Stimulated activated memory B cell treated with anti-CD40 and anti-IgM and Interleukin-4, amounts not matched to agents 10 μg/mL and 1 μg/mL and 100 μg/mL, for 72 hours (primary cell): Measurements from ENCODE around the gene ZNF653.

Source experiments
- ATAC-seq: fragments of 150-1000 bp; cut with Tn5 transposase; 2 replicates; pipeline ENCODE4 v1.10.0; 2021
- H3K27ac Mint-ChIP-seq: one replicate; pipeline ENCODE4 v1.8.0; 2022; ENCODE audit warnings: mild to moderate bottlenecking, mixed read lengths
- H3K27me3 Mint-ChIP-seq: one replicate; pipeline ENCODE4 v1.8.0; 2022; ENCODE audit warnings: mixed read lengths
- H3K36me3 Mint-ChIP-seq: one replicate; pipeline ENCODE4 v1.8.0; 2022; ENCODE audit warnings: mixed read lengths
- H3K4me1 Mint-ChIP-seq: one replicate; pipeline ENCODE4 v1.8.0; 2022; ENCODE audit warnings: mixed read lengths
- H3K4me3 Mint-ChIP-seq: one replicate; pipeline ENCODE4 v1.8.0; 2022; ENCODE audit warnings: mild to moderate bottlenecking, moderate library complexity, mixed read lengths
- H3K9me3 Mint-ChIP-seq: one replicate; pipeline ENCODE4 v1.8.0; 2022; ENCODE audit warnings: mixed read lengths

The ZNF653 gene

GRCh38 chr19:11505504-11506100 is at the start of gene ZNF653:
ZNF653 (minus strand) TSS chr19:11505839; CDS start chr19:11505786, 53 bp downstream.
- Mint-ChIP-seq H3K9me3 (no peaks in the 10 kb centered on the region), H3K4me3 (peak within 1 kb of the TSS; percentile 95), H3K27me3 (no peaks in the 10 kb centered on the region), H3K27ac (peak within 1 kb of the TSS; percentile 91), H3K36me3 (peaks cover 18% of the 10 kb centered on the region), H3K4me1 (peaks cover 43% of the 10 kb centered on the region)
- ATAC-seq: peak; percentile 82

GRCh38 chr19:11555246-11555645 is 49.6 kb upstream of the ZNF653 start:
- Mint-ChIP-seq H3K4me3 (peak overlapping the region; percentile 2), H3K9me3 (no peaks in the 10 kb centered on the region), H3K27me3 (no peaks in the 10 kb centered on the region), H3K36me3 (peaks cover 46% of the 10 kb centered on the region), H3K27ac (peak overlapping the region; percentile 84), H3K4me1 (peaks cover 66% of the 10 kb centered on the region)
- ATAC-seq: no peak

- Mint-ChIP-seq H3K9me3 (no peaks in the 10 kb centered on the region), H3K36me3 (peaks cover 46% of the 10 kb centered on the region), H3K4me1 (peaks cover 63% of the 10 kb centered on the region), H3K4me3 (peak overlapping the region; percentile 36), H3K27me3 (no peaks in the 10 kb centered on the region), H3K27ac (peak overlapping the region; percentile 84)
- ATAC-seq: peak; percentile 67
Measured at GRCh38 chr19:11554160-11554559, 48.5 kb upstream of the ZNF653 start.

- Mint-ChIP-seq H3K9me3 (no peaks in the 10 kb centered on the region), H3K36me3 (peaks cover 46% of the 10 kb centered on the region), H3K4me3 (peak overlapping the region; percentile 30), H3K27me3 (no peaks in the 10 kb centered on the region), H3K27ac (peak overlapping the region; percentile 84), H3K4me1 (peaks cover 56% of the 10 kb centered on the region)
- peak; percentile 43 for ATAC-seq
Measured at GRCh38 chr19:11552666-11553372, 47.2 kb upstream of the ZNF653 start.

- Mint-ChIP-seq H3K9me3 (no peaks in the 10 kb centered on the region), H3K4me3 (no peak overlapping the region), H3K36me3 (peaks cover 42% of the 10 kb centered on the region), H3K27ac (peak overlapping the region; percentile 84), H3K4me1 (peaks cover 47% of the 10 kb centered on the region), H3K27me3 (no peaks in the 10 kb centered on the region)
- no peak for ATAC-seq
Measured at GRCh38 chr19:11551603-11552235, 46.1 kb upstream of the ZNF653 start.

GRCh38 chr19:11550265-11550664 is 44.6 kb upstream of the ZNF653 start:
- Mint-ChIP-seq H3K36me3 (peaks cover 29% of the 10 kb centered on the region), H3K27me3 (no peaks in the 10 kb centered on the region), H3K9me3 (no peaks in the 10 kb centered on the region), H3K27ac (no peak overlapping the region), H3K4me3 (no peak overlapping the region), H3K4me1 (peaks cover 32% of the 10 kb centered on the region)
- ATAC-seq: no peak

- no peak for ATAC-seq
- no peak overlapping the region for H3K4me3 Mint-ChIP-seq
- H3K36me3 Mint-ChIP-seq: peaks cover 27% of the 10 kb centered on the region
- H3K27me3 Mint-ChIP-seq: no peaks in the 10 kb centered on the region
- peaks cover 29% of the 10 kb centered on the region for H3K4me1 Mint-ChIP-seq
- no peak overlapping the region for H3K27ac Mint-ChIP-seq
- H3K9me3 Mint-ChIP-seq: no peaks in the 10 kb centered on the region
Measured at GRCh38 chr19:11549386-11549953, 43.8 kb upstream of the ZNF653 start.

GRCh38 chr19:11547929-11548700 is 42.5 kb upstream of the ZNF653 start:
- no peaks in the 10 kb centered on the region for H3K27me3 Mint-ChIP-seq
- H3K36me3 Mint-ChIP-seq: peaks cover 18% of the 10 kb centered on the region
- no peak for ATAC-seq
- no peak overlapping the region for H3K4me3 Mint-ChIP-seq
- peaks cover 16% of the 10 kb centered on the region for H3K4me1 Mint-ChIP-seq
- H3K27ac Mint-ChIP-seq: no peak overlapping the region
- no peaks in the 10 kb centered on the region for H3K9me3 Mint-ChIP-seq

GRCh38 chr19:11541238-11541637 is 35.6 kb upstream of the ZNF653 start:
- Mint-ChIP-seq H3K4me3 (no peak overlapping the region), H3K4me1 (peaks cover 18% of the 10 kb centered on the region), H3K27me3 (peaks cover 26% of the 10 kb centered on the region), H3K27ac (no peak overlapping the region), H3K36me3 (no peaks in the 10 kb centered on the region), H3K9me3 (no peaks in the 10 kb centered on the region)
- ATAC-seq: no peak

GRCh38 chr19:11540645-11541044 is 35.0 kb upstream of the ZNF653 start:
- ATAC-seq: no peak
- Mint-ChIP-seq H3K27ac (peak overlapping the region; percentile 16), H3K9me3 (no peaks in the 10 kb centered on the region), H3K36me3 (no peaks in the 10 kb centered on the region), H3K4me3 (no peak overlapping the region), H3K4me1 (peaks cover 22% of the 10 kb centered on the region), H3K27me3 (peaks cover 26% of the 10 kb centered on the region)

- peaks cover 31% of the 10 kb centered on the region for H3K4me1 Mint-ChIP-seq
- H3K27ac Mint-ChIP-seq: peak overlapping the region; percentile 50
- ATAC-seq: peak; percentile 22
- no peak overlapping the region for H3K4me3 Mint-ChIP-seq
- no peaks in the 10 kb centered on the region for H3K9me3 Mint-ChIP-seq
- no peaks in the 10 kb centered on the region for H3K36me3 Mint-ChIP-seq
- peaks cover 26% of the 10 kb centered on the region for H3K27me3 Mint-ChIP-seq
Measured at GRCh38 chr19:11539495-11540365, 34.1 kb upstream of the ZNF653 start.

- Mint-ChIP-seq H3K36me3 (no peaks in the 10 kb centered on the region), H3K4me1 (peaks cover 40% of the 10 kb centered on the region), H3K27ac (peak within 1 kb of the TSS; percentile 50), H3K4me3 (no peak within 1 kb of the TSS), H3K9me3 (no peaks in the 10 kb centered on the region), H3K27me3 (peaks cover 26% of the 10 kb centered on the region)
- ATAC-seq: no peak
Measured at GRCh38 chr19:11538232-11539036, 32.8 kb upstream of the ZNF653 start, which contains the start of gene CNN1. CNN1 (plus strand) TSS chr19:11538851; CDS start chr19:11538928, 77 bp downstream.

- Mint-ChIP-seq H3K27me3 (peaks cover 26% of the 10 kb centered on the region), H3K4me1 (peaks cover 40% of the 10 kb centered on the region), H3K27ac (peak overlapping the region; percentile 72), H3K9me3 (no peaks in the 10 kb centered on the region), H3K36me3 (no peaks in the 10 kb centered on the region), H3K4me3 (peak overlapping the region; percentile 65)
- peak; percentile 94 for ATAC-seq
Measured at GRCh38 chr19:11535792-11536595, 30.4 kb upstream of the ZNF653 start.
